GM19238 (cell line): ENCODE results near the gene RAPGEF6.

ENCODE experiments used
- DNase-seq: peaks from one replicate; pipeline ENCODE4 v3.0.0; 2011; ENCODE audit warnings: low spot score; ENCODE audit not compliant: insufficient read length

The RAPGEF6 gene

GRCh38 chr5:131541762-131542161 lies 93.3 kb downstream of the RAPGEF6 start:
- DNase-seq: no peak

- DNase-seq: no peak
These were observed 94.0 kb downstream of the RAPGEF6 start for GRCh38 chr5:131541071-131541470.

GRCh38 chr5:131539251-131539650 lies 95.8 kb downstream of the RAPGEF6 start:
- DNase-seq: no peak

- DNase-seq: no peak
These were observed 96.8 kb downstream of the RAPGEF6 start for GRCh38 chr5:131538177-131538593.

GRCh38 chr5:131536850-131537448 lies 98.1 kb downstream of the RAPGEF6 start:
- DNase-seq: no peak

GRCh38 chr5:131536211-131536826 lies 98.7 kb downstream of the RAPGEF6 start:
- peak; percentile 11 for DNase-seq

- no peak for DNase-seq
These were observed 100.1 kb downstream of the RAPGEF6 start for GRCh38 chr5:131534974-131535373.

GRCh38 chr5:131533836-131534235 lies 101.2 kb downstream of the RAPGEF6 start:
- DNase-seq: no peak

GRCh38 chr5:131532031-131532640 lies 102.9 kb downstream of the RAPGEF6 start:
- no peak for DNase-seq

GRCh38 chr5:131530706-131531331 lies 104.2 kb downstream of the RAPGEF6 start:
- no peak for DNase-seq

DNA sequence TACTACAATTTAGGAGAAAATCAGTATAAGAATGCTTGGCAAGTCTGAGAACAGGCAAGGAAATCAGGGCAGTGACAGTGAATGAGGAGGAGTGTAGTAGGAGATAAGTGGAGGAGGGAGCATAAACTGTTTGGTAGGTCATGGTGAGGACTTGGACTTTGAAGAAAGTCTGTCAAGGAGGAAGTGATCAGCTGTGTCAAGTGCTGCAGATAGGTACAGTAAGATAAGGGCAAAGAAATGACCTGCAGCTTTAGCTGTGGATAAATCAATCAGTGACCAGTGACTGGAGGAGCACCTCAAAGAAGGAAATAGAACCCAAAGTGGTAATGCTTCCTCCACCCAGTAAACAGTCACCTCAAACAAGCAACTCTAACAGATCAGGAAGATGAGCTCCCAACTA lies 106.3 kb downstream of the RAPGEF6 start:
- DNase-seq: no peak

DNA sequence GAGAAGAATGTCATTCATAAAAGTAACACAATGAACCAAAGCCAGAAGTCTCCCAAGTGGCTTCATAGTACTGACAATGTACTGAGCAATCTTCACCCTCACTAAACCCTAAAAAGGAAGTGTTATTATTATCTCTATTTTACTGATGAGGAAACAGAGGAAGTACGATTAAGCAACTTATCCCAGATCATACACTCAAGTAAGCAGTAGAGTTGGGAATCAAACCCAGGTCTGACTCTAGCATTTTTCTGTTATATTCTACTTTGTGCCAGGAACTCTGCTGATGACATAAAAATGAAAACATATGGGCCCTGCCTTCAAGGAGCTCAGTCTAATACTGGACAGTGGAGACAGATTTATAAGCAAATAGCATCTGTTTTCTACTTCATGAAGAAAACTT lies 109.2 kb downstream of the RAPGEF6 start:
- no peak for DNase-seq

DNA sequence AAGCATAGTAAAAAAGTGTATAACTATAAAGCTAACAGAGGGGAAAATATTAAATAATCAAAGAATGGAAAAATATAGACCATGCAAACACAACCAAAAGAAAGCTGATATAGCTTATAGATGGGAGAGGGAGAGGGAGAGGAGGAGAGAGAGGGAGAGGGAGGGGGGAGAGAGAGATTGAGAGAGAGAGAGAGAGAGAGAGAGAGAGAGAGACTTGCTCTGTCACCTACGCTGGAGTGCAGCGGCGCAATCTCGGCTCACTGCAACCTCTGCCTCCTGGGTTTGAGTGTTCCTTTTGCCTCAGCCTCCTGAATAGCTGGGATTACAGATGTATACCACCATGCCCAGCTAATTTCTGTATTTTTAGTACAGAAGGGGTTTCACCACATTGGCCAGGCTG lies 110.6 kb downstream of the RAPGEF6 start:
- no peak for DNase-seq

DNA sequence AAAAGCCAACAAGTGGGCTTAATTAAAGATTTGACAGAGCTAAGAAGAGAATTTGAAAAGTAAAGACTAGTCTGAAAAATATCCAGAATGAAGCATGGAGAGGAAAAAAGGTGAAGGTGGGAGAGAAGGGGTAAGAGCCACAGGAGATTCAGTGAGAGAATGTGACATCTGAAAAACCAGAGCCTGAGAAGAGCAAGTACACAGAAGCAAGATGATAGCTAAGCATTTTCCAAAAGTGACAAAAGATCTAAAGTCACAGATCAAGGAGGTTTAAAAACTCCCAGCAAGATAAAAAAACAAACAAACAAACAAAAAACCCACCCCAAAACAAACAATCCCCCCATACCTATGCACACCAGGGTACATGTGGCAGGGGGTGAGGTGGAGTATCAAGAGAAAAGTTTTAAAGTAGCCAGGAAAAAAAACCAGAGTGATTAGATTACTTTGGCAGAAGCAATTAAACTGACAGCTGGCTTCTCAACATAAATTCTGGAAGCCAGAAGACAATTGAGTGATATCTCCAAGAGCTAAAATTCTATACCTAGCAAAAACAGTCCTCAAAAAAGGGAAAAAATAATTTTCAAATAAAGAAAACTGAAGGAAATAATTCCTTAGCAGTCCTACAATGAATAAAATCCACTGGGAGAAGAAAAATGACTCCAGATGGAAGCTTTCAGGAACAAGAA lies 111.4 kb downstream of the RAPGEF6 start:
- no peak for DNase-seq

- DNase-seq: no peak
These were observed 113.8 kb downstream of the RAPGEF6 start for GRCh38 chr5:131521252-131521651.

DNA sequence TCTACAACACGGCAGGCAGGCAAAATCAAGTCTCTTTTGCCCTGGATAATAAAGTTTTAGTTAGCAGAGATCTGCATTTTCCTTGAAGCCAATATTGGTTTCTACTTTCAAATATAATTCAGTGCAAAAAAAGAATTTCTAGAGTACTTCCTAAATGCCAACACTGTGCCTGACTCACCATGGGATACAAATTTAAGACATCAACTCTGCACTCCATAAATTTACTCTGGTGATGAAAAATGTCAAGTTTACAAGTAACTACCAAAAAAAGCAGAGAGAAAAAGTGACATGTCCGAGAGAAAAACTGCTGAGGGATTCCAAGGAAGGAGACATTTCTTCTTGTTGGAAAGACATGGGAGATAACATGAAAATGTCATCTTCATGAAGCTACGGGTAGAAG lies 119.7 kb downstream of the RAPGEF6 start:
- no peak for DNase-seq

- no peak for DNase-seq
These were observed 120.4 kb downstream of the RAPGEF6 start for GRCh38 chr5:131514316-131515283.

GRCh38 chr5:131513780-131514179 lies 121.2 kb downstream of the RAPGEF6 start:
- DNase-seq: no peak

DNA sequence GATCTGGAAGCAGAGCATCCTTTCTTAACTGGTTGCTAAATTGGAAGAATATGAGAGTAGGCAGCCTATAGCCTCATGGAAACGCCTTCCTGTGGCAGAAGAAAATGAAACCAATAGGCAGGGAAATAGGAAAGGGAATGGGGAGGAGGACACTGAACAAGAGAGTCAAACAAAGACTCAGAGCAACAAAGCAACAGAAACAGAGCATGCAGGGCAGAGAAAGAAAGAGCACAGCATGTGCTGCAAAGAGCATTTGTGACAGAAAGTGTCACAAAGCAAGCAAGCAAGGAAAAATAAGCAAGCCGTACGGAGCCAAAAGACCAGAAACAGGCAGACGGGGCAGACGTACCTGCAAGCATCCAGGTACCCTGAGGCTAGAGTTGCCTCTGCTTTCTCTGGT lies 123.1 kb downstream of the RAPGEF6 start:
- DNase-seq: no peak

DNA sequence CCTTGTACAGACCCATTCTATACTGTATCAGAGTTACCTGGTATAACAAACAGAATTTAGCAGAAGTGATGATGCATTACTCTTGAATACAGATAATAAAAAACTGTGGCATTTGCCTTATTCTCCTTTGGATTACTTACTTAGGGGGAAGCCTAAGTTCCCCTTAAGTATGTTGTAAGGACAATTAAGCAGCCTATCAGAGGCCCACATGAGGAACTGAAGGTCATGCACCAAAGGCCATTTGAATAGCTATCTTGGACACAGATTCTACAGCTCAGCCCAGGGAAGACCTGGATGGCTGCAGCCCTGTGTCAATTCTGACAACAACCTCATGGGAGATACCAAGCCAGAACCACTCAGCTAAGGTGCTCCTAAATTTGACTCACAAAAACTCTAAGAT lies 125.2 kb downstream of the RAPGEF6 start:
- no peak for DNase-seq
